Ishikawa (cell line): ENCODE data around the gene RPL35.

ENCODE experiments used
- CEBPB ChIP-seq: IDR thresholded peaks from 2 replicates; pipeline ENCODE4 v1.6.1; 2012
- CREB1 ChIP-seq: IDR thresholded peaks from 2 replicates; pipeline ENCODE4 v1.6.1; 2012; ENCODE audit warnings: low read depth
- EGR1 ChIP-seq: IDR thresholded peaks from 2 replicates; pipeline ENCODE4 v1.6.1; 2012
- EP300 ChIP-seq: IDR thresholded peaks from 2 replicates; pipeline ENCODE4 v1.6.1; 2012; ENCODE audit warnings: borderline replicate concordance
- FOXM1 ChIP-seq: IDR thresholded peaks from 2 replicates; pipeline ENCODE4 v1.6.1; 2012; ENCODE audit warnings: low read depth, borderline replicate concordance
- MAX ChIP-seq: IDR thresholded peaks from 2 replicates; pipeline ENCODE4 v1.6.1; 2012
- NFIC ChIP-seq: IDR thresholded peaks from 2 replicates; pipeline ENCODE4 v1.6.1; 2012
- TAF1 ChIP-seq: IDR thresholded peaks from 2 replicates; pipeline ENCODE4 v1.6.1; 2012; ENCODE audit warnings: low read depth, mild to moderate bottlenecking
- TCF12 ChIP-seq: IDR thresholded peaks from 2 replicates; pipeline ENCODE4 v1.6.1; 2012; ENCODE audit warnings: low read depth
- TEAD4 ChIP-seq: IDR thresholded peaks from 2 replicates; pipeline ENCODE4 v1.6.1; 2012
- USF1 ChIP-seq: IDR thresholded peaks from 2 replicates; pipeline ENCODE4 v1.6.1; 2012
- YY1 ChIP-seq: IDR thresholded peaks from 2 replicates; pipeline ENCODE4 v1.6.1; 2012; ENCODE audit warnings: low read depth
- ZBTB7A ChIP-seq: IDR thresholded peaks from 2 replicates; pipeline ENCODE4 v1.6.1; 2012; ENCODE audit warnings: low read depth
- TF ChIP-seq, protein P1 (sequence below): IDR thresholded peaks from 2 replicates; pipeline ENCODE4 v1.6.1; 2012; ENCODE audit warnings: low read depth, mild to moderate bottlenecking

Gene RPL35

GRCh38 chr9:124881138-124881743, 19.5 kb upstream of the RPL35 start:
- TF ChIP-seq NFIC: no peak
- no peak for TF ChIP-seq EP300
- TF ChIP-seq, protein P1, sequence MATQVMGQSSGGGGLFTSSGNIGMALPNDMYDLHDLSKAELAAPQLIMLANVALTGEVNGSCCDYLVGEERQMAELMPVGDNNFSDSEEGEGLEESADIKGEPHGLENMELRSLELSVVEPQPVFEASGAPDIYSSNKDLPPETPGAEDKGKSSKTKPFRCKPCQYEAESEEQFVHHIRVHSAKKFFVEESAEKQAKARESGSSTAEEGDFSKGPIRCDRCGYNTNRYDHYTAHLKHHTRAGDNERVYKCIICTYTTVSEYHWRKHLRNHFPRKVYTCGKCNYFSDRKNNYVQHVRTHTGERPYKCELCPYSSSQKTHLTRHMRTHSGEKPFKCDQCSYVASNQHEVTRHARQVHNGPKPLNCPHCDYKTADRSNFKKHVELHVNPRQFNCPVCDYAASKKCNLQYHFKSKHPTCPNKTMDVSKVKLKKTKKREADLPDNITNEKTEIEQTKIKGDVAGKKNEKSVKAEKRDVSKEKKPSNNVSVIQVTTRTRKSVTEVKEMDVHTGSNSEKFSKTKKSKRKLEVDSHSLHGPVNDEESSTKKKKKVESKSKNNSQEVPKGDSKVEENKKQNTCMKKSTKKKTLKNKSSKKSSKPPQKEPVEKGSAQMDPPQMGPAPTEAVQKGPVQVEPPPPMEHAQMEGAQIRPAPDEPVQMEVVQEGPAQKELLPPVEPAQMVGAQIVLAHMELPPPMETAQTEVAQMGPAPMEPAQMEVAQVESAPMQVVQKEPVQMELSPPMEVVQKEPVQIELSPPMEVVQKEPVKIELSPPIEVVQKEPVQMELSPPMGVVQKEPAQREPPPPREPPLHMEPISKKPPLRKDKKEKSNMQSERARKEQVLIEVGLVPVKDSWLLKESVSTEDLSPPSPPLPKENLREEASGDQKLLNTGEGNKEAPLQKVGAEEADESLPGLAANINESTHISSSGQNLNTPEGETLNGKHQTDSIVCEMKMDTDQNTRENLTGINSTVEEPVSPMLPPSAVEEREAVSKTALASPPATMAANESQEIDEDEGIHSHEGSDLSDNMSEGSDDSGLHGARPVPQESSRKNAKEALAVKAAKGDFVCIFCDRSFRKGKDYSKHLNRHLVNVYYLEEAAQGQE: no peak
- TF ChIP-seq ZBTB7A: no peak
- no peak for TF ChIP-seq TCF12

DNA sequence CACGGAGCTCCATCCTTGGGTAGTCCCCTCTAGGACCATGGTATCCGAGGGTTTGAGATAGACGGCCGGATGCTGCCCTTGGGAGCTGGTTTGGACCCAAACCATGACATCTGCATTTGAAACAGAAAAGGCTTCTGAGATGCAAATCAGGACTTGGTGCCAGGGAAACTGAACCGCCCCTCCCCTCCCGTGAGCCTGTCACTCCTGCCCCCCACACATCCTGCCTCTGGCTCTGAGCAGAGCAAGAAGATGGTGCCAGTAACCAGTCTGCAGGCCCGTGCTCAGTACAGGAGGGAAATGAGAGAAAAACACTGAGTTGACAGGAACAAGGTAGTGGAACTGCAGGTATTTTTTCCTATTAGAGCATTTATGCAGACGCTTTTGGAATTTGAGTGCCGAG, 18.7 kb upstream of the RPL35 start:
- TF ChIP-seq YY1 (no peak), NFIC (no peak), TEAD4 (no peak), USF1 (no peak), ZBTB7A (no peak)

GRCh38 chr9:124879226-124879625, 17.5 kb upstream of the RPL35 start:
- TF ChIP-seq EGR1 (no peak), FOXM1 (no peak), ZBTB7A (no peak), TAF1 (no peak), TCF12 (no peak), EP300 (no peak), YY1 (no peak), CREB1 (no peak)
- TF ChIP-seq, protein P1: no peak

GRCh38 chr9:124878518-124878917, 16.8 kb upstream of the RPL35 start:
- TF ChIP-seq CREB1: no peak
- TF ChIP-seq MAX: no peak

- TF ChIP-seq TCF12 (no peak), TAF1 (no peak), EP300 (no peak), MAX (no peak), CEBPB (no peak), FOXM1 (no peak), USF1 (no peak)
- TF ChIP-seq, protein P1: no peak
These were observed 16.3 kb upstream of the RPL35 start for GRCh38 chr9:124878021-124878420.
